Measurements from ENCODE around the gene SHISA7.

DNA sequence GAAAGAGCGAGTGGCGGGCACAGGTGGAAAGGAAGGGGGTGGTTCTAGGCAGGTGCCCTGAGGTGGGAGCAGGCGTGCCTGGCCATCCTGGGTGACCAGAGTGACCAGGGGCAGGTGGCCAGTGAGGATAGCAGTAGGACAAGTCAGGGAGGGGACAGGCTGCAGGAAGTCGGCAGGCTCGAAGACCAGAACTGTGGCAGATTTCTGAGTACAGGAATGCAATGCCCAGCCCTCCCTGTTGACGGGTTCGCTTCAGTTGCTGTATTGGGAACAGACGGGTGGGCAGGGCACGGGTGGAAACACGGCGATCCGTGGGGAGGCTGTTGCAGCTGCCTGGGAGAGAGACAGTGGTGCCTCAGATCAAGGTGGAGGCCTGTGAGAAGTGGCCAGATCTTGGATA is 35.3 kb upstream of the SHISA7 start:
- TF ChIP-seq, protein P1, sequence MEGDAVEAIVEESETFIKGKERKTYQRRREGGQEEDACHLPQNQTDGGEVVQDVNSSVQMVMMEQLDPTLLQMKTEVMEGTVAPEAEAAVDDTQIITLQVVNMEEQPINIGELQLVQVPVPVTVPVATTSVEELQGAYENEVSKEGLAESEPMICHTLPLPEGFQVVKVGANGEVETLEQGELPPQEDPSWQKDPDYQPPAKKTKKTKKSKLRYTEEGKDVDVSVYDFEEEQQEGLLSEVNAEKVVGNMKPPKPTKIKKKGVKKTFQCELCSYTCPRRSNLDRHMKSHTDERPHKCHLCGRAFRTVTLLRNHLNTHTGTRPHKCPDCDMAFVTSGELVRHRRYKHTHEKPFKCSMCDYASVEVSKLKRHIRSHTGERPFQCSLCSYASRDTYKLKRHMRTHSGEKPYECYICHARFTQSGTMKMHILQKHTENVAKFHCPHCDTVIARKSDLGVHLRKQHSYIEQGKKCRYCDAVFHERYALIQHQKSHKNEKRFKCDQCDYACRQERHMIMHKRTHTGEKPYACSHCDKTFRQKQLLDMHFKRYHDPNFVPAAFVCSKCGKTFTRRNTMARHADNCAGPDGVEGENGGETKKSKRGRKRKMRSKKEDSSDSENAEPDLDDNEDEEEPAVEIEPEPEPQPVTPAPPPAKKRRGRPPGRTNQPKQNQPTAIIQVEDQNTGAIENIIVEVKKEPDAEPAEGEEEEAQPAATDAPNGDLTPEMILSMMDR (IDR thresholded peaks at IDR 0.05): no peak
- TF ChIP-seq POLR2A (IDR thresholded peaks at IDR 0.05; ENCODE audit: low read depth) (no peak), EP300 (IDR thresholded peaks at IDR 0.05) (no peak)

Data from esophagus muscularis mucosa (tissue), 4 donors.